Activated naive CD8-positive, alpha-beta T cell (primary cell): ENCODE measurements around the gene RNF19B.

Experiments used
- H3K27ac Mint-ChIP-seq: one replicate; pipeline ENCODE4 v1.8.0; 2021; ENCODE audit warnings: mixed read lengths
- H3K27me3 Mint-ChIP-seq: one replicate; pipeline ENCODE4 v1.8.0; 2021; ENCODE audit warnings: mixed read lengths
- H3K36me3 Mint-ChIP-seq: one replicate; pipeline ENCODE4 v1.8.0; 2021; ENCODE audit warnings: mixed read lengths
- H3K4me1 Mint-ChIP-seq: one replicate; pipeline ENCODE4 v1.8.0; 2021; ENCODE audit warnings: low read depth, mixed read lengths
- H3K4me3 Mint-ChIP-seq: one replicate; pipeline ENCODE4 v1.8.0; 2021; ENCODE audit warnings: mild to moderate bottlenecking, mixed read lengths
- H3K9me3 Mint-ChIP-seq: one replicate; pipeline ENCODE4 v1.8.0; 2021; ENCODE audit warnings: low read depth, mixed read lengths

The RNF19B gene

GRCh38 chr1:32939655-32940371 is 24.8 kb downstream of the RNF19B start:
- Mint-ChIP-seq H3K9me3 (no peaks in the 10 kb centered on the region), H3K27me3 (no peaks in the 10 kb centered on the region), H3K27ac (peak overlapping the region; percentile 3), H3K4me3 (no peak overlapping the region), H3K4me1 (peaks cover 17% of the 10 kb centered on the region), H3K36me3 (peaks cover 12% of the 10 kb centered on the region)

GRCh38 chr1:32937061-32937460 is 27.5 kb downstream of the RNF19B start:
- Mint-ChIP-seq H3K4me3 (no peak overlapping the region), H3K36me3 (peaks cover 3% of the 10 kb centered on the region), H3K27ac (no peak overlapping the region), H3K27me3 (no peaks in the 10 kb centered on the region), H3K4me1 (peaks cover 4% of the 10 kb centered on the region), H3K9me3 (no peaks in the 10 kb centered on the region)

- Mint-ChIP-seq H3K4me3 (no peak overlapping the region), H3K9me3 (no peaks in the 10 kb centered on the region), H3K27ac (no peak overlapping the region), H3K4me1 (peaks cover 2% of the 10 kb centered on the region), H3K27me3 (no peaks in the 10 kb centered on the region), H3K36me3 (peaks cover 2% of the 10 kb centered on the region)
These were observed 30.1 kb downstream of the RNF19B start for GRCh38 chr1:32934535-32934934.

GRCh38 chr1:32933742-32934322 is 30.8 kb downstream of the RNF19B start:
- no peak overlapping the region for H3K27ac Mint-ChIP-seq
- H3K4me1 Mint-ChIP-seq = no peaks in the 10 kb centered on the region
- H3K4me3 Mint-ChIP-seq = no peak overlapping the region
- no peaks in the 10 kb centered on the region for H3K9me3 Mint-ChIP-seq
- no peaks in the 10 kb centered on the region for H3K27me3 Mint-ChIP-seq
- peaks cover 2% of the 10 kb centered on the region for H3K36me3 Mint-ChIP-seq

- Mint-ChIP-seq H3K4me3 (no peak overlapping the region), H3K27me3 (peaks cover 2% of the 10 kb centered on the region), H3K9me3 (no peaks in the 10 kb centered on the region), H3K27ac (no peak overlapping the region), H3K4me1 (no peaks in the 10 kb centered on the region), H3K36me3 (no peaks in the 10 kb centered on the region)
These were observed 32.8 kb downstream of the RNF19B start for GRCh38 chr1:32931760-32932159.

GRCh38 chr1:32929366-32929765 is 35.2 kb downstream of the RNF19B start:
- no peak overlapping the region for H3K4me3 Mint-ChIP-seq
- H3K9me3 Mint-ChIP-seq = no peaks in the 10 kb centered on the region
- no peak overlapping the region for H3K27ac Mint-ChIP-seq
- H3K27me3 Mint-ChIP-seq = peaks cover 16% of the 10 kb centered on the region
- H3K36me3 Mint-ChIP-seq = no peaks in the 10 kb centered on the region
- peaks cover 12% of the 10 kb centered on the region for H3K4me1 Mint-ChIP-seq

GRCh38 chr1:32928715-32929114 is 35.9 kb downstream of the RNF19B start:
- H3K4me3 Mint-ChIP-seq = no peak overlapping the region
- H3K27me3 Mint-ChIP-seq = peaks cover 21% of the 10 kb centered on the region
- H3K9me3 Mint-ChIP-seq = no peaks in the 10 kb centered on the region
- H3K4me1 Mint-ChIP-seq = peaks cover 15% of the 10 kb centered on the region
- H3K36me3 Mint-ChIP-seq = no peaks in the 10 kb centered on the region
- no peak overlapping the region for H3K27ac Mint-ChIP-seq

- Mint-ChIP-seq H3K9me3 (no peaks in the 10 kb centered on the region), H3K4me3 (no peak overlapping the region), H3K27me3 (peaks cover 26% of the 10 kb centered on the region), H3K27ac (no peak overlapping the region), H3K4me1 (peaks cover 17% of the 10 kb centered on the region), H3K36me3 (no peaks in the 10 kb centered on the region)
These were observed 36.3 kb downstream of the RNF19B start for GRCh38 chr1:32928285-32928684.

- Mint-ChIP-seq H3K4me3 (no peak overlapping the region), H3K27ac (no peak overlapping the region), H3K4me1 (peaks cover 17% of the 10 kb centered on the region), H3K36me3 (no peaks in the 10 kb centered on the region), H3K27me3 (peaks cover 32% of the 10 kb centered on the region), H3K9me3 (no peaks in the 10 kb centered on the region)
These were observed 37.2 kb downstream of the RNF19B start for GRCh38 chr1:32927441-32927840.

GRCh38 chr1:32926562-32926961 is 38.0 kb downstream of the RNF19B start:
- H3K9me3 Mint-ChIP-seq = no peaks in the 10 kb centered on the region
- no peaks in the 10 kb centered on the region for H3K36me3 Mint-ChIP-seq
- H3K4me1 Mint-ChIP-seq = peaks cover 17% of the 10 kb centered on the region
- H3K4me3 Mint-ChIP-seq = no peak overlapping the region
- H3K27ac Mint-ChIP-seq = no peak overlapping the region
- peaks cover 36% of the 10 kb centered on the region for H3K27me3 Mint-ChIP-seq

- Mint-ChIP-seq H3K36me3 (no peaks in the 10 kb centered on the region), H3K4me1 (peaks cover 17% of the 10 kb centered on the region), H3K9me3 (no peaks in the 10 kb centered on the region), H3K4me3 (peak overlapping the region; percentile 63), H3K27me3 (peaks cover 41% of the 10 kb centered on the region), H3K27ac (no peak overlapping the region)
These were observed 39.0 kb downstream of the RNF19B start for GRCh38 chr1:32925403-32926162.

GRCh38 chr1:32924881-32925344 is 39.7 kb downstream of the RNF19B start:
- H3K36me3 Mint-ChIP-seq = no peaks in the 10 kb centered on the region
- H3K27me3 Mint-ChIP-seq = peaks cover 45% of the 10 kb centered on the region
- H3K27ac Mint-ChIP-seq = no peak overlapping the region
- no peaks in the 10 kb centered on the region for H3K9me3 Mint-ChIP-seq
- peaks cover 19% of the 10 kb centered on the region for H3K4me1 Mint-ChIP-seq
- H3K4me3 Mint-ChIP-seq = peak overlapping the region; percentile 63

- Mint-ChIP-seq H3K27me3 (peaks cover 51% of the 10 kb centered on the region), H3K9me3 (no peaks in the 10 kb centered on the region), H3K4me3 (no peak overlapping the region), H3K36me3 (no peaks in the 10 kb centered on the region), H3K27ac (no peak overlapping the region), H3K4me1 (peaks cover 22% of the 10 kb centered on the region)
These were observed 43.8 kb downstream of the RNF19B start for GRCh38 chr1:32920833-32921232.

- no peak overlapping the region for H3K4me3 Mint-ChIP-seq
- H3K36me3 Mint-ChIP-seq = no peaks in the 10 kb centered on the region
- H3K27ac Mint-ChIP-seq = no peak overlapping the region
- H3K9me3 Mint-ChIP-seq = no peaks in the 10 kb centered on the region
- H3K4me1 Mint-ChIP-seq = peaks cover 14% of the 10 kb centered on the region
- H3K27me3 Mint-ChIP-seq = peaks cover 43% of the 10 kb centered on the region
These were observed 44.5 kb downstream of the RNF19B start for GRCh38 chr1:32919811-32920733.
